Cortex of kidney (tissue), 1 donor: Measurements from ENCODE around the gene RPL41.
"Not testable (repeated sequence)": the region's sequence is repeated elsewhere in the genome, so short reads cannot be mapped to it uniquely, and the experiment has no call there.

Experiments
- DNase-seq: peaks from one replicate; lab custom pipeline; 2025; lab: John Stamatoyannopoulos, UW

The RPL41 gene

DNA sequence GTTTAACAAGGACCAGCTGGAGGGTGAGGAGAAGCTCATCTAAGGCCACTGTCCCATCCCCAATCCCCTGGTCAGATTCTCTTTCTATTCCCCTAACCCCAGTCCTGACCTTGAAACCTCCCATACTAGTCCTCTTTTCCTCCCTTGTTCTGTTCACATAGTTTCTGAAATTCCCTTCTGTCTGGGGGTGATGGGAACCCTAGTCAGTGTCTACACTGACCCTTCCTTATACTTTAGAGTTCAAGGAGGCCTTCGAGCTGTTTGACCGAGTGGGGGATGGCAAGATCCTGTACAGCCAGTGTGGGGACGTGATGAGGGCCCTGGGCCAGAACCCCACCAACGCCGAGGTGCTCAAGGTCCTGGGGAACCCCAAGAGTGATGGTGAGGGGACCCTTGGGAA, 38.4 kb downstream of the RPL41 start:
- no peak for DNase-seq

DNA sequence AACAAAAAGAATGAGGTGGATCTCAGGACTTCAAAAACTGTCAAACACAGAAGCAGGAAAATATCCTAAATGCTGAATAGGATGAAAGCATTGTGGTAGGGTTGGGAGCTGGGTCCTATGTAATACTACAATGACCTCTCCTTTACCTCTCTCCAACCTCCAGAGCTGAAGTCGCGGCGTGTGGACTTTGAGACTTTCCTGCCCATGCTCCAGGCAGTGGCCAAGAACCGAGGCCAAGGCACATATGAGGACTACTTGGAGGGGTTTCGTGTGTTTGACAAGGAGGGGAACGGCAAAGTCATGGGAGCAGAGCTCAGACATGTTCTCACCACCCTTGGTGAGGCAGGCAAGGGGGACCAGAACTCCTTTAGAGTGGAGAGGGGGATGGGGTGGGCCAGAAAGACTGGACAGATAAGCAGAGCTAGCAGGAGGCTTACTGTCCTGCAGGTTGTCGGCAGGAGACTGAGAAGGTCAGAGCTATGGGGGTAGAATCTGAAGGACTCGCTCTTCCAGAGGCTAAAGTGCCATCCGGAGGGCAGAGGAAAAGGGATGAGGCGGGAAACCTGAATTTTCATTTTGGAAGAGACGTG, 38.9 kb downstream of the RPL41 start:
- DNase-seq = no peak

DNA sequence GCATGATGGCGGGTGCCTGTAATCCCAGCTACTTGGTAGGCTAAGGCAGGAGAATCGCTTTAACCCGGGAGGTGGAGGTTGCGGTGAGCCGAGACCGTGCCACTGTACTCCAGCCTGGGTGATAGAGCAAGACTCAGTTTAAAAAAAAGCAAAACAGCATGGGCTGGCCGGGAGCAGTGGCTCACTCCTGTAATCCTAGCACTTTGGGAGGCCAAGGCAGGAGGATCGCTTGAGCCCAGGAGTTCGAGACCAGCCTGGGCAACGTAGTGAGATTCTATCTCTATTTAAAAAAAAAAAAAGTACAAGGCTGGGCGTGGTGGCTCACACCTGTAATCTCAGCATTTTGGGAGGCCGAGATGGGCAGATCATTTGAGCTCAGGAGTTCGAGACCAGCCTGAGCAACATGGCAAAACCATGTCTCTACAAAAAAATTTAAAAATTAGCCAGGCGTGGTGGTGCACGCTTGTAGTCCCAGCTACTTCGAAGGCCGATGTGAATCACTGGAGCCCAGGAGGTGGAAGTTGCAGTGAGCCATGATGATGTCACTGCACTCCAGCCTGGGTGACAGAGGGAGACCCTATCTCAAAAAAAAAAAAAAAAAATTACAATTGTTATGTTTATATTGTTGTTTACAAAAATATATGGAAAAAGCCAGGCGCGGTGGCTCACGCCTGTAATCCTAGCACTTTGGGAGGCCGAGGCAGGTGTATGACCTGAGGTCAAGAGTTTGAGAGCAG, 40.2 kb downstream of the RPL41 start:
- not testable (repeated sequence) for DNase-seq

- DNase-seq = no peak
Observed at GRCh38 chr12:56157201-56158028, 41.0 kb downstream of the RPL41 start.

DNA sequence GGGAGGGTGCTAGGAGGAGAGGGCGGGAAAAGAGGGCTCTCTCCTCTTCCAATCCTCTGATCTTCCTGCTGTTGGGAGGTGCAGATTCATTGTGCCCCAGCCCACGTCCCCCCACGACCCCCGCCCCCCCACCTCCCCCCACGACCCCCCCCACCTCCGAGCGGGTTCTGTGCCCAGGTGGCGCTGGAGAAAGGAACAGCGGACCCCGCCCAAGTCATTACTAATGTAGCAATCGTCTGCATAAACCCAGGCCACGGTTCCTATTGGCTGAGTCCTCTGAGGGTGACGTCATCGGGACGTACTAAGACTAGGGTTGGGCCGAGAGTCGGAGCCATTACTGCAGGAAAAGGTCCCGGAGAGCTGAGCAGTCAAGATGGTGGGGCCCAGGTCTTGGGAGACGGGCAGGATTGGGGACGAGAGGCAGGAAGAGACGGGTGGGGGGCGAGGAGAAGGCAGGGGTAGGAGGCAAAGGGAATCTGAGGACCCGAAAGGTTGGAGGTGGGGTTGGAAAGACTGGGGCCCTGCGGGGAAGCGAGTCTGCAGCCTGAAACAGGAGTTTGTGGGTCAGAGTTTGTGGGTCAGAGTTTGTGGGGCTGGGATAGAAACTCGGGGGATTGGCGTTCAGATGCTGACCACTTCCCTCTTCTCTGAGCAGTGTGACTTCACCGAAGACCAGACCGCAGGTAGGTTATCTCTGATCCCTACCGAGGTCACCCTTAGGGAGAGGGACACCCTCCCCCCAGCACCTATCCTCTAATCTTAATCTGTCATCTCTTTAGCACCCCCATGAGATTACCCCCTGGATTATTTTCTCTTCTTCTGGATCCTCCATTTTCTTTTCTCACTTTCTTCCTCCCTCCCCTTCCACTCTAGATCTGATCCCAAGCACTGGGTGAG, 41.8 kb downstream of the RPL41 start, which contains the start of gene MYL6:
Gene MYL6, plus strand, starts transcription at position 331 of the 897 bp plus-strand sequence. Its CDS starts 43 bp downstream, at position 374.
- no peak for DNase-seq

- DNase-seq = no peak
Observed at GRCh38 chr12:56158926-56159461, 42.6 kb downstream of the RPL41 start.

GRCh38 chr12:56159482-56160192, 43.2 kb downstream of the RPL41 start:
- no peak for DNase-seq

- DNase-seq = no peak
Observed at GRCh38 chr12:56160193-56160763, 43.8 kb downstream of the RPL41 start.

DNA sequence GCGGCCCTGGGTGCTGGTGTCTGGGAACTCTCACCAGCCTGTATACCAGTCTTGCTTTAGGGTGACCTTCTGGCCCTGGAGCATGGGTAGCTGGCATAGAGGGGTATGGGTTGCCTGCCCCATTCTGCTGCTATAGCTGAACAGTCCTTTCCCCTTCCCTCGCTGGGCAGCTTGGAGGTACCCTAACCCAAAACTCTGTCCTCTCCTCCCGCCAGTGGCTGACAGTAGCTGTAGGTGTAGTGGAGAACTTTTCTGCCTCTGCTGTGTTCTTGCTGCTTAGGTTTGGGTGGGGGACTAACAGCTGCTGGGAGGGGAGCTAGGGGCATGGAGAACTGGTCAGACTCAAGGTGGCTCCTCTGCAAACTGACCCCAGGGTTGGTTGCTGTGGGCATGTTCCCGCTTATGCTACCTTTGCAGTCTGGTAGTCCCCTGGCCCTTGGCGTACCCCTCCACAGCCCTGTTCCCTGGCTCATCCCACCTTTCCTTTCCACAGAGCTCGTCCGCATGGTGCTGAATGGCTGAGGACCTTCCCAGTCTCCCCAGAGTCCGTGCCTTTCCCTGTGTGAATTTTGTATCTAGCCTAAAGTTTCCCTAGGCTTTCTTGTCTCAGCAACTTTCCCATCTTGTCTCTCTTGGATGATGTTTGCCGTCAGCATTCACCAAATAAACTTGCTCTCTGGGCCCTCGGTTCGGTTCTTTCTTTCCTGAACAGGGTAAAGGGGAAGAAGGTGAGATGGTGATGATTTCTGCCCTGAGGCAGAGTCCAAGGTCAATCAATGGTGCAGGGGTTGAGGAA, 44.7 kb downstream of the RPL41 start:
- DNase-seq = no peak

- DNase-seq = no peak
Observed at GRCh38 chr12:56161690-56162351, 45.4 kb downstream of the RPL41 start.

DNA sequence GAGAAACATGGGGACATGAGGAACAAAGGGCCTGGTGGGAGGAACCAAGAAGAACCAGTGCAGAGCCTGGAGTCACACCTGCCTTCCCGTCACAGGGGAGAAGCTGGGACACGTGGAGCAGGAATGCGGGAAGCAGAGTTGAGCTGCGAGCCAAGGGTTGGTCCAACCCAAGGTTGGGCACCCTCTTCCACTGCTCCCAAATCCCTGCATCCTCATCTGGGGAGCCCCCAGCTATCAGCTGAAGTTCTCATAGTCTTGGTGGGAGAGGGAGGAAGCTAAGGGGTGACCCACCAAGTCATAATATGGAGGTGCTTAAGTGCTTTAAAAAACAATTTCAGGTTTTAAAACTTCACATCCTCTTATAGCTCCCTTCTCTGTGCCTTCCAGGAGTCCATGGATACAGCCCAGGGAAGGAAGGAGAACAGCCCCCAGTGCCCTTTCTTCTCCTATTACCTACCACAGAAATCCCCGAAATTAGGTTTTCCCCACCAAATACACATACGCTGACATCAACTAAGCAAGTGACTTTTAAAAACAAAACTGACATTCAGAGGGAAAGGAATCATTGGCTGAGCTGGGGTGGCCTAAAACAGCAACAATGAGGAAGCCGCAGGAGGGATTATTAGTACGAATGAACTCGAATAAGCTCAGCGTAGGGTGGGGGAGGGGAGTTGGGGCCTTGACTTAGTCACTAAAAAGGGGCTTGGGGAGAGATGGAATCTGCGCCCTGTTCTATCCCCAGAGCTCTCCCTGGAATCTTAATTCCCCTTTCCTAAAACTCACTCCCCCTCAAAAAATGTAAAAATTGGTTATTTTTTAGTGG, 46.2 kb downstream of the RPL41 start:
- no peak for DNase-seq

GRCh38 chr12:56163533-56164344, 47.3 kb downstream of the RPL41 start:
- DNase-seq = no peak

- no peak for DNase-seq
Observed at GRCh38 chr12:56164345-56164729, 47.9 kb downstream of the RPL41 start.

DNA sequence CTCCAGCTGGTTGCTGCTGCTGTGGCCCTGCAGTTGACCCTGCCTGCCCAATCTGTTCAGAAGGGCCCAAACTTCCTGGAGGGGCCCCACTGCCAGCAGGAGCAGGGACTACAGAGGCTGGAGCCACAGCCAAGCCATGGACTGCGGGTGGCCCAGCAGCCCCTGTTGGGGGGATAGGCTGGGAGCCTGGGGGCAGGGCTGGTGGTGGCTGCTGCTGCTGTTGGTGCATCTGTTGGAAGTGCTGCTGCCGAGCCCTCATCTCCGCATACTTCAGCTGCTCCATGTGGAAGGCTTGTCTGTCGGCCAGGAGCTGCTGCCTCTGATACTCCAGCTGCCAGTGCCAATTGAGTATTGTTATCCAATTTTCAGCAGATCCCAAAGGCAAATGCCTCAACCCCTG, 48.9 kb downstream of the RPL41 start:
- DNase-seq = no peak
